OCI-LY1 (cell line): ENCODE data around the gene CCL27.
A peak's percentile ranks its signal among the peaks of the same experiment; 100 is the strongest.

ENCODE experiments used
- H2AFZ ChIP-seq: fragments of 200-600 bp; sonication (generic), shearing (Covaris generic); 2 replicates; pipeline ENCODE4 v1.6.0; 2014; ENCODE audit warnings: antibody characterized with exemption, mild to moderate bottlenecking, low read length
- H3F3A ChIP-seq: fragments of 200-600 bp; sonication (generic), shearing (Covaris generic); 2 replicates; pipeline ENCODE4 v1.6.0; 2014; ENCODE audit warnings: mild to moderate bottlenecking, antibody characterized with exemption, low read length, moderate library complexity; ENCODE audit not compliant: insufficient read depth
- H3K27ac ChIP-seq: fragments of 200-600 bp; sonication (generic); 2 replicates; pipeline ENCODE4 v1.5.1; 2014; ENCODE audit warnings: low read length, mixed run types, mild to moderate bottlenecking, low read depth; ENCODE audit not compliant: poor library complexity, severe bottlenecking
- H3K27me3 ChIP-seq: fragments of 200-600 bp; sonication (generic); 2 replicates; pipeline ENCODE4 v1.6.0; 2014; ENCODE audit warnings: antibody characterized with exemption, mild to moderate bottlenecking, low read length, moderate library complexity; ENCODE audit not compliant: insufficient read depth
- H3K36me3 ChIP-seq: fragments of 200-600 bp; sonication (generic); 2 replicates; pipeline ENCODE4 v1.6.1; 2014; ENCODE audit warnings: mild to moderate bottlenecking, antibody characterized with exemption, low read length, moderate library complexity, mixed read lengths; ENCODE audit not compliant: insufficient read depth
- H3K4me1 ChIP-seq: fragments of 200-600 bp; sonication (generic); 2 replicates; pipeline ENCODE4 v1.5.1; 2014; ENCODE audit warnings: mild to moderate bottlenecking, low read length, moderate library complexity; ENCODE audit not compliant: insufficient read depth, severe bottlenecking
- H3K4me2 ChIP-seq: fragments of 200-600 bp; sonication (generic), shearing (Covaris generic); 2 replicates; pipeline ENCODE4 v1.6.1; 2014; ENCODE audit warnings: low read length
- H3K4me3 ChIP-seq: fragments of 200-600 bp; sonication (generic); 2 replicates; pipeline ENCODE4 v1.5.1; 2014; ENCODE audit warnings: low read length, low read depth, mild to moderate bottlenecking, mixed read lengths; ENCODE audit not compliant: poor library complexity, severe bottlenecking
- H3K79me2 ChIP-seq: fragments of 200-600 bp; shearing (Covaris generic); 2 replicates; pipeline ENCODE4 v1.6.1; 2016; ENCODE audit warnings: mixed run types, low read length, mixed read lengths; ENCODE audit not compliant: insufficient read depth
- H3K9ac ChIP-seq: fragments of 200-600 bp; sonication (generic), shearing (Covaris generic); 2 replicates; pipeline ENCODE4 v1.6.1; 2014; ENCODE audit warnings: mild to moderate bottlenecking, low read length, mixed read lengths
- H3K9me2 ChIP-seq: fragments of 200-600 bp; sonication (generic), shearing (Covaris generic); 2 replicates; pipeline ENCODE4 v1.6.1; 2014; ENCODE audit warnings: low read depth, mild to moderate bottlenecking, low read length, mixed read lengths
- H3K9me3 ChIP-seq: fragments of 200-600 bp; shearing (Covaris generic); 2 replicates; pipeline ENCODE4 v1.6.1; 2014; ENCODE audit warnings: low read length, mixed read lengths
- H4K20me1 ChIP-seq: fragments of 200-600 bp; sonication (generic), shearing (Covaris generic); 2 replicates; pipeline ENCODE4 v1.6.0; 2016; ENCODE audit warnings: mild to moderate bottlenecking, low read length; ENCODE audit not compliant: insufficient read depth
- EZH2 ChIP-seq: fragments of 200-600 bp; sonication (generic), shearing (Covaris generic); IDR thresholded peaks from 2 replicates; pipeline ENCODE4 v1.8.0; 2017; ENCODE audit warnings: borderline replicate concordance, mixed run types, mild to moderate bottlenecking, antibody characterized with exemption, low read length, moderate library complexity, mixed read lengths
- TF ChIP-seq, protein P1 (sequence below): fragments of 200-600 bp; sonication (generic), shearing (Covaris generic); IDR thresholded peaks from 2 replicates; pipeline ENCODE4 v1.5.1; 2017; ENCODE audit warnings: mild to moderate bottlenecking, antibody characterized with exemption, low read length, moderate library complexity, mixed read lengths

The CCL27 gene

DNA sequence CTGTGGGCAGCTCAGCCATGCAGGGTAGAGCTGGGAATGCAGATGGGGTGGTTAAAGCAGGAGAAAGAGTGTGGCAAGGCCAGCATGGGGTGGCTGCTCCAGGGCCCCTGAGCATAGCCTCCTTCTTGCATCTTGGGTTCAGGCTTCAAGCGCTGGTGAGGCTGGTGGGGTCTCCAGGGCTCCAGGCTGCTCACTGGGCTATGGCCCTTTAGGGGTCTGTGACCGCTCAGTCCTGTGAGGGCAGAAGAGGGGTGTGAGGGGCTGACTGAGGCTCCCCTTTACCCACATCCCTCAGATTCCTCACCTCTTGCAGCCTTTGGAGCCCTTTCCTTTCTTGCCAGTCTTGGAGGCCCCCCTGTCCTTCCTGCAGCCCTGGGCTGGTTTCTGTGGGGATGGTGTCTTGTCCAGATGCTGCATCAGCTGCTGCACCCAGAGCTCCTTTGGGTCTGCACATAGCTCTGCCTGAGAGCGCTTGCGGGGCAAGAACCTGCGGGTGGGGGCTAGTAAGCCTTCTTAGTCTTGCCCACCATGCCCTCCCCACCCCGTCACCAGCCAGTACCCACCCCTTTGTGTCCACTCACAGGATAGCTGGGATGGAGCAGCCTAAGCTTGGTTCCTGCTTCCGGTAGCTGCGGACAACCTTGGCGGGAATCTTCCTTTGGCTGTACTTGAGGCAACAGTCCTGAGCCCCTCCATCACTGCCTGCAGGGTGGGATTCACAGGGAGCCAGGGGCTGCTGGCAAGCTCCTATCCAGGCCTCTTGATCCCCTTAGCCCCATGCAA is 46.9 kb upstream of the CCL27 start:
- TF ChIP-seq, protein P1, sequence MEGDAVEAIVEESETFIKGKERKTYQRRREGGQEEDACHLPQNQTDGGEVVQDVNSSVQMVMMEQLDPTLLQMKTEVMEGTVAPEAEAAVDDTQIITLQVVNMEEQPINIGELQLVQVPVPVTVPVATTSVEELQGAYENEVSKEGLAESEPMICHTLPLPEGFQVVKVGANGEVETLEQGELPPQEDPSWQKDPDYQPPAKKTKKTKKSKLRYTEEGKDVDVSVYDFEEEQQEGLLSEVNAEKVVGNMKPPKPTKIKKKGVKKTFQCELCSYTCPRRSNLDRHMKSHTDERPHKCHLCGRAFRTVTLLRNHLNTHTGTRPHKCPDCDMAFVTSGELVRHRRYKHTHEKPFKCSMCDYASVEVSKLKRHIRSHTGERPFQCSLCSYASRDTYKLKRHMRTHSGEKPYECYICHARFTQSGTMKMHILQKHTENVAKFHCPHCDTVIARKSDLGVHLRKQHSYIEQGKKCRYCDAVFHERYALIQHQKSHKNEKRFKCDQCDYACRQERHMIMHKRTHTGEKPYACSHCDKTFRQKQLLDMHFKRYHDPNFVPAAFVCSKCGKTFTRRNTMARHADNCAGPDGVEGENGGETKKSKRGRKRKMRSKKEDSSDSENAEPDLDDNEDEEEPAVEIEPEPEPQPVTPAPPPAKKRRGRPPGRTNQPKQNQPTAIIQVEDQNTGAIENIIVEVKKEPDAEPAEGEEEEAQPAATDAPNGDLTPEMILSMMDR: no peak
- TF ChIP-seq EZH2: no peak
- Histone ChIP-seq H3K4me1 (no peaks in the 10 kb centered on the region), H3K9ac (no peak overlapping the region), H3K36me3 (no peaks in the 10 kb centered on the region), H4K20me1 (no peaks in the 10 kb centered on the region), H3F3A (no peaks in the 10 kb centered on the region), H3K79me2 (no peaks in the 10 kb centered on the region), H3K27ac (no peak overlapping the region), H3K27me3 (no peaks in the 10 kb centered on the region; the same call in 1 of the 2 replicates), H3K9me2 (no peaks in the 10 kb centered on the region), H3K4me2 (no peak overlapping the region), H3K4me3 (no peak overlapping the region), H3K9me3 (no peaks in the 10 kb centered on the region), H2AFZ (no peak overlapping the region)

DNA sequence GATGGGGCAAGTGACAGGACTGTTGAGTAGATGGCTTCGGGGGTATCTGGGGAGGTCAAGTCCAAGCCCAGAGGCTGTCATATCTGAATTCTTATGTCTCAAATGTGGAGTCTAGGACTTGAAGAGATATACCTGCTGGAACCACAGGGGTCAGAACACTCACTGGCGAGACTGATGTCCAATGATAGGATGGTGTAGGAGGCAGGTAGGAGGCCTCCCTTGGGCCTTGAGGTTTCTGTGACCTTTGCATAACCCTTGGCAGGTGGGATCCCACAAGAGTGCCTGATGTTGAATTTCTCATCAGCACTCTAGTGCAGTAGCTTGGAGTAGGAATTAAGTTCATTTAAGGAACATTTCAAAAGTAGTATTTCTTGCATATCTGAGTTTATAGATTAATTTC is 44.7 kb upstream of the CCL27 start:
- Histone ChIP-seq H2AFZ (no peak overlapping the region), H3F3A (no peaks in the 10 kb centered on the region), H4K20me1 (no peaks in the 10 kb centered on the region), H3K4me3 (no peak overlapping the region), H3K9ac (no peak overlapping the region), H3K27ac (no peak overlapping the region), H3K4me1 (no peaks in the 10 kb centered on the region), H3K79me2 (no peaks in the 10 kb centered on the region), H3K4me2 (no peak overlapping the region), H3K9me2 (no peaks in the 10 kb centered on the region), H3K36me3 (no peaks in the 10 kb centered on the region), H3K27me3 (no peaks in the 10 kb centered on the region; the same call in 1 of the 2 replicates), H3K9me3 (no peaks in the 10 kb centered on the region)
- TF ChIP-seq, protein P1: no peak
- TF ChIP-seq EZH2: no peak

DNA sequence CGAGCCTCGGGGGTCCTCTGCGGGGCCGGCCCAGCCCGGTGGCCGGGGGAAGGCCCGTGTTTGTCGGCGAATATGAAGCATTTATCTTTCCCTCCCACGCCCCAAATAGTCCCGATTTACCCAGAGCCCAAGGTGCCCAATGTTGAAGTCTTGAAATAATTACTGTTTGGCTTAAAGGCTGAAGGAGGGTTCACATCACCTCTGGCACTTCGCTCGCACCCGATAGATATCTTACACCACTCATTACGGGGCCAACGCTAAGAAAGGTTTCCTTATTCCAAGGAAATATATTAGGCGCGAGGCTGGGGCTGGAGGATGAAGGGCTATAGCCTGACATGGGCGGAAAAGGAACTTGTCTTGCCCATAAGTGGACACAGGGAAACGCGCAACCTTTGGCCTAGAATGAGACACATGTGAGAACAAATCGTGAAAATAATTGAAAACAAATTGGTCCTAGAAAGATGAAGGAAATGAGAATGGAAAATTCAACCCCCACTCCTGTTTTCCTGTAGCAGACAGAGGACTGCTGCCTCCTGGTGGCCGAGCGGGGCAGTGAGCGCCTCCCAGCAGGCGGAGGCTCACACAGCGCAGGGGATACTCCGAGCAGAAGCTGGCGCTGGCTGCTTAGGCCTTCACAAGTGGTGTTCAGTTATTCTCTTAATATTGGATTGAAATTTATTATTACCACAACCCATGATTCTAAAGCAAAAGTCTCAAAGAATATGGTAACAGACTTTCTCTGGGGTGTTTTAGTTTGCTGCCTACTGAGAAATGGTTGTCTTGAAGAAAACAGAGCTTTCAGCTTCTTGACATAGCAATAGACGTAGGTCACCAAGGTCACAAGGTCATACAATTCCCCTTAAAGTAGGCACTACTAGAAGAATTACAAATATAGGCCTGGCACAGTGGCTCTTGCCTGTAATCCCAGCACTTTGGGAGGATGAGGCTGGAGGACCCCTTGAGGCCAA is 39.6 kb upstream of the CCL27 start:
- H3K27me3 ChIP-seq: peaks cover 3% of the 10 kb centered on the region; the same call in 1 of the 2 replicates
- H3F3A ChIP-seq: no peaks in the 10 kb centered on the region
- no peak overlapping the region for H2AFZ ChIP-seq
- no peaks in the 10 kb centered on the region for H3K9me3 ChIP-seq
- peak overlapping the region; percentile 65 for H3K4me2 ChIP-seq
- H3K79me2 ChIP-seq: no peaks in the 10 kb centered on the region
- H3K36me3 ChIP-seq: no peaks in the 10 kb centered on the region
- no peaks in the 10 kb centered on the region for H3K9me2 ChIP-seq
- H3K27ac ChIP-seq: no peak overlapping the region
- no peak overlapping the region; the same call in 1 of the 2 replicates for H3K9ac ChIP-seq
- H3K4me1 ChIP-seq: peaks cover 8% of the 10 kb centered on the region
- peak overlapping the region; percentile 47 for H3K4me3 ChIP-seq
- H4K20me1 ChIP-seq: no peaks in the 10 kb centered on the region
- TF ChIP-seq, protein P1: peak; percentile 99
- TF ChIP-seq EZH2: no peak
